Retinal pigment epithelial cell (primary cell): ENCODE data around the gene KISS1R.

Experiments
- DNase-seq: peaks from one replicate; pipeline ENCODE4 v3.0.0-alpha.2; 2010; ENCODE audit warnings: low read depth
- H3K4me3 ChIP-seq: 2 replicates; pipeline ENCODE4 v1.5.1; 2011; ENCODE audit warnings: mild to moderate bottlenecking, low read length, control low read depth, moderate library complexity
- CTCF ChIP-seq: conservative IDR thresholded peaks from 2 replicates; pipeline ENCODE4 v1.5.1; 2011; ENCODE audit warnings: low read depth, low read length, control low read depth, inconsistent platforms

The KISS1R gene

GRCh38 chr19:920051-920864 lies 3.1 kb downstream of the KISS1R start:
- no peak for TF ChIP-seq CTCF
- no peak for DNase-seq
- no peak overlapping the region for H3K4me3 ChIP-seq

- no peak for TF ChIP-seq CTCF
- H3K4me3 ChIP-seq, result peak overlapping the region; percentile 74
- DNase-seq, result no peak
These were observed 7.5 kb downstream of the KISS1R start for GRCh38 chr19:924553-925086.

- DNase-seq, result no peak
- peak overlapping the region; percentile 74 for H3K4me3 ChIP-seq
- TF ChIP-seq CTCF, result no peak
These were observed 8.0 kb downstream of the KISS1R start for GRCh38 chr19:925087-925525.

GRCh38 chr19:925526-926322 lies 8.6 kb downstream of the KISS1R start, which contains the start of gene ARID3A:
Gene ARID3A (plus strand): TSS chr19:926035. CDS start chr19:929529, 3,494 bp downstream.
- no peak for TF ChIP-seq CTCF
- peak; percentile 27 for DNase-seq
- peak within 1 kb of the TSS; percentile 74 for H3K4me3 ChIP-seq

- H3K4me3 ChIP-seq, result peak overlapping the region; percentile 74
- TF ChIP-seq CTCF, result no peak
- no peak for DNase-seq
These were observed 9.1 kb downstream of the KISS1R start for GRCh38 chr19:926323-926588.

- TF ChIP-seq CTCF, result no peak
- no peak for DNase-seq
- H3K4me3 ChIP-seq, result peak overlapping the region; percentile 74
These were observed 9.6 kb downstream of the KISS1R start for GRCh38 chr19:926589-927350.
